A549 (cell line): Measurements from ENCODE around the gene PDIK1L. TPM values are rescaled to one million over a fixed set of nuclear protein-coding genes. Genes with fewer than 3 reads are reported as not detected.
A peak's percentile ranks its signal among the peaks of the same experiment; 100 is the strongest.

Experiments
- ATAC-seq, 2 experiments: fragments of 200-7000 bp in 1 of 2; fragments of >200 bp in 1 of 2; cut with Nextera tagmentation in 1 of 2; cut with Tn5 transposase in 1 of 2; 3 replicates each; pipeline versions ENCODE4 v1.8.0 to v1.9.1; 2018 to 2020; ENCODE audit warnings: mild to moderate bottlenecking in 1 of 2, moderate library complexity in 1 of 2
- CTCF ChIA-PET: fragments of 300-600 bp; sonication (Branson Sonifier 250); formaldehyde crosslinking; extraction: SDS; loops from one replicate; lab custom pipeline; 2021; ENCODE audit warnings: antibody characterized with exemption, inconsistent platforms; lab: Yijun Ruan, JAX
- POLR2A ChIA-PET: fragments of 350-600 bp; formaldehyde crosslinking; extraction: SDS; loops from one replicate; lab custom pipeline; 2021; ENCODE audit warnings: antibody characterized with exemption, inconsistent platforms; lab: Yijun Ruan, JAX
- DNase-seq, 2 experiments: peaks; one replicate each; pipeline versions ENCODE4 v3.0.0 to v3.0.0-alpha.2; 2011 to 2016; ENCODE audit warnings: low read depth in 1 of 2, low spot score in 1 of 2
- FAIRE-seq: peaks from 2 replicates; lab custom pipeline; 2011; peaks lifted over from hg19 to GRCh38; lab: Jason Lieb, UNC
- H3K27ac ChIP-seq, 2 experiments: fragments of >200 bp; sonication (Bioruptor Twin); formaldehyde crosslinking; 3 replicates each; pipeline ENCODE4 v1.5.1; 2016 to 2017
- H3K4me1 ChIP-seq: fragments of >200 bp; sonication (Bioruptor Twin); formaldehyde crosslinking; 3 replicates; pipeline ENCODE4 v1.6.1; 2016
- H3K4me2 ChIP-seq: fragments of >200 bp; sonication (Bioruptor Twin); formaldehyde crosslinking; 3 replicates; pipeline ENCODE4 v1.6.1; 2016
- H3K4me3 ChIP-seq: fragments of >200 bp; sonication (Bioruptor Twin); formaldehyde crosslinking; 3 replicates; pipeline ENCODE4 v1.5.1; 2016
- H3K9me3 ChIP-seq: fragments of >200 bp; sonication (Bioruptor Twin); formaldehyde crosslinking; 3 replicates; pipeline ENCODE4 v1.6.1; 2016
- CBX2 ChIP-seq: fragments of 200-600 bp; sonication (generic); IDR thresholded peaks from 2 replicates; pipeline ENCODE4 v1.6.1; 2016; ENCODE audit warnings: low read depth, mild to moderate bottlenecking, borderline replicate concordance
- CEBPB ChIP-seq, 2 experiments: fragments of >200 bp in 1 of 2; sonication (Bioruptor Twin) in 1 of 2; formaldehyde crosslinking in 1 of 2; IDR thresholded peaks; 2 replicates each; pipeline ENCODE4 v1.6.1; 2012 to 2016
- E2F6 ChIP-seq: IDR thresholded peaks from 2 replicates; pipeline ENCODE4 v1.6.1; 2012; ENCODE audit warnings: low read depth, borderline replicate concordance
- ELK1 ChIP-seq: fragments of 150-350 bp; IDR thresholded peaks from 2 replicates; pipeline ENCODE4 v1.6.1; 2014; ENCODE audit warnings: low read depth, mild to moderate bottlenecking, low read length
- ESRRA ChIP-seq: fragments of 150-350 bp; IDR thresholded peaks from 2 replicates; pipeline ENCODE4 v1.6.1; 2014; ENCODE audit warnings: mild to moderate bottlenecking, low read length, borderline replicate concordance
- FOSB ChIP-seq: fragments of 250-450 bp; sonication (Bioruptor Pico); IDR thresholded peaks from 2 replicates; pipeline ENCODE4 v1.5.0; 2020; ENCODE audit warnings: mild to moderate bottlenecking, moderate library complexity
- GATA3 ChIP-seq: IDR thresholded peaks from 2 replicates; pipeline ENCODE4 v1.6.1; 2012; ENCODE audit warnings: borderline replicate concordance
- HMGXB4 ChIP-seq: fragments of 250-450 bp; sonication (Bioruptor Pico); IDR thresholded peaks from 2 replicates; pipeline ENCODE4 v1.5.0; 2021; ENCODE audit warnings: mild to moderate bottlenecking, moderate library complexity, borderline replicate concordance
- HOXA7 ChIP-seq: fragments of 250-450 bp; sonication (Bioruptor Pico); IDR thresholded peaks from 2 replicates; pipeline ENCODE4 v1.5.0; 2020; ENCODE audit warnings: mild to moderate bottlenecking, moderate library complexity
- HOXB13 ChIP-seq: fragments of 250-450 bp; sonication (Bioruptor Pico); IDR thresholded peaks from 2 replicates; pipeline ENCODE4 v1.5.0; 2020; ENCODE audit warnings: low read depth, mild to moderate bottlenecking, moderate library complexity
- KDM5A ChIP-seq: fragments of 200-600 bp; sonication (generic); IDR thresholded peaks from 2 replicates; pipeline ENCODE4 v1.6.1; 2016; ENCODE audit warnings: antibody characterized with exemption, mild to moderate bottlenecking
- MAFK ChIP-seq: fragments of 450-650 bp; IDR thresholded peaks from 2 replicates; pipeline ENCODE4 v1.6.1; 2014; ENCODE audit not compliant: partially characterized antibody
- MYC ChIP-seq: IDR thresholded peaks from 2 replicates; pipeline ENCODE4 v1.6.1; 2012; ENCODE audit warnings: mild to moderate bottlenecking, inconsistent platforms, low read length, improper control_type of control experiment, borderline replicate concordance
- NFE2L2 ChIP-seq: fragments of 150-350 bp; conservative IDR thresholded peaks from 2 replicates; pipeline ENCODE4 v1.6.1; 2014; ENCODE audit warnings: low read length
- NPAS2 ChIP-seq: fragments of 250-450 bp; sonication (Bioruptor Pico); IDR thresholded peaks from 2 replicates; pipeline ENCODE4 v1.8.0; 2022; ENCODE audit warnings: mild to moderate bottlenecking, moderate library complexity, borderline replicate concordance
- NR3C1 ChIP-seq: fragments of >200 bp; sonication (Bioruptor Twin); formaldehyde crosslinking; IDR thresholded peaks from 3 replicates; pipeline ENCODE4 v1.6.1; 2017
- PHF8 ChIP-seq: fragments of 200-600 bp; sonication (generic); IDR thresholded peaks from 2 replicates; pipeline ENCODE4 v1.6.1; 2016; ENCODE audit warnings: low read depth, mild to moderate bottlenecking, antibody characterized with exemption, moderate library complexity, borderline replicate concordance
- RAD21 ChIP-seq, 2 experiments: fragments of >200 bp in 1 of 2; sonication (Bioruptor Twin) in 1 of 2; formaldehyde crosslinking in 1 of 2; IDR thresholded peaks in 1 of 2; conservative IDR thresholded peaks in 1 of 2; 2 replicates in 1 of 2; 3 replicates in 1 of 2; pipeline ENCODE4 v1.6.1; 2012 to 2018; ENCODE audit warnings: inconsistent platforms in 1 of 2
- RNF2 ChIP-seq: fragments of 200-600 bp; sonication (generic); IDR thresholded peaks from 2 replicates; pipeline ENCODE4 v1.6.1; 2016; ENCODE audit warnings: low read depth, mild to moderate bottlenecking, antibody characterized with exemption, moderate library complexity, borderline replicate concordance
- SMC3 ChIP-seq: fragments of >200 bp; sonication (Bioruptor Twin); formaldehyde crosslinking; IDR thresholded peaks from 3 replicates; pipeline ENCODE4 v1.6.1; 2018; ENCODE audit warnings: inconsistent platforms
- TFCP2L1 ChIP-seq: fragments of 250-450 bp; sonication (Bioruptor Pico); IDR thresholded peaks from 2 replicates; pipeline ENCODE4 v1.5.0; 2021; ENCODE audit warnings: mild to moderate bottlenecking
- ZFP36 ChIP-seq: fragments of 450-650 bp; IDR thresholded peaks from 2 replicates; pipeline ENCODE4 v1.6.1; 2014; ENCODE audit warnings: borderline replicate concordance; ENCODE audit not compliant: partially characterized antibody
- WGBS: methylation state at CpG from one replicate; pipeline ENCODE4 v1.1.6; 2017; ENCODE audit errors: missing lambda C conversion rate; 5-methylcytosine and 5-hydroxymethylcytosine counted together
- polyA plus RNA-seq, 4 experiments: library from polyadenylated mRNA; depleted of rRNA in 3 of 4; stranded (reverse); fragments of >200 nt; fragmentation: RNase III in 1 of 4; extraction: RNeasy Plus Mini Kit Qiagen cat#74134 plus additional on column Dnase treatment in 1 of 4; gene quantifications; 2 replicates in 3 of 4; 3 replicates in 1 of 4; pipeline ENCODE4 v1.2.3, GENCODE V29; 2011 to 2017

The PDIK1L gene
- polyA plus RNA-seq, 2 of the 4 experiments (the other 2 are of a cell fraction): 2.3 to 4.3 TPM

GRCh38 chr1:26079178-26079563 lies 32.5 kb upstream of the PDIK1L start:
- H3K4me3 ChIP-seq: no peak overlapping the region
- ATAC-seq: no peak
- CTCF ChIA-PET: interaction anchor here (1.0 to 1.5 kb wide), 4 partner anchors 24 to 66 kb away, joined by 3 to 5 read pairs (median 4); no protein-coding TSS in a partner anchor
- WGBS: 63% methylated on average over 3 of the region's 7 CpGs
- TF ChIP-seq RAD21 (conservative IDR thresholded peaks at IDR 0.05 in 1 of 2, IDR thresholded peaks at IDR 0.05 in 1 of 2) (no peak), ESRRA (no peak), KDM5A (no peak), CEBPB (IDR thresholded peaks at IDR 0.05) (no peak), MAFK (no peak), NPAS2 (CRISPR knock-in tag) (no peak), E2F6 (no peak), MYC (no peak), HOXB13 (CRISPR knock-in tag) (no peak), TFCP2L1 (CRISPR knock-in tag) (no peak), HMGXB4 (CRISPR knock-in tag) (no peak), SMC3 (no peak), GATA3 (no peak), FOSB (CRISPR knock-in tag) (no peak), RNF2 (no peak), CBX2 (no peak), HOXA7 (no peak), PHF8 (no peak), ZFP36 (no peak), ELK1 (no peak)
- H3K4me1 ChIP-seq: peaks cover 20% of the 10 kb centered on the region
- H3K4me2 ChIP-seq: no peak overlapping the region; the same call in 2 of the 3 replicates
- no peaks in the 10 kb centered on the region for H3K9me3 ChIP-seq
- FAIRE-seq: no peak
- no peak for DNase-seq
- POLR2A ChIA-PET: no interaction called here
- H3K27ac ChIP-seq: peak overlapping the region; percentile 57 to 67; a peak in 5 of 6 replicates

- FAIRE-seq: no peak
- ATAC-seq: no peak
- no peak for TF ChIP-seq NR3C1
- no peak for TF ChIP-seq ZFP36
- peak; percentile 69 for TF ChIP-seq MAFK
- TF ChIP-seq CEBPB (IDR thresholded peaks at IDR 0.05): peak; percentile 42 to 63; a peak in 3 of 4 replicates
- TF ChIP-seq NFE2L2: 0 out of 2 replicates have a peak, but pooled peaks have one; percentile 35
- TF ChIP-seq, all 56 proteins: peak for 3
- Histone ChIP-seq H3K4me2 (peak overlapping the region; percentile 51), H3K9me3 (no peaks in the 10 kb centered on the region), H3K27ac (peak overlapping the region; percentile 57 to 67; a peak in 5 of 6 replicates), H3K4me1 (peaks cover 20% of the 10 kb centered on the region), H3K4me3 (no peak overlapping the region)
- ChIA-PET CTCF (interaction anchor here (1.0 to 1.5 kb wide), 2 partner anchors 23 to 65 kb away, joined by 5 read pairs; no protein-coding TSS in a partner anchor), POLR2A (no interaction called here)
- 52% methylated on average over 9 of the region's 9 CpGs for WGBS
- no peak for DNase-seq
Measured at GRCh38 chr1:26079960-26080814, 31.4 kb upstream of the PDIK1L start.
